ENCODE results near the gene STXBP1. TPM values are rescaled to one million over a fixed set of nuclear protein-coding genes. Genes with fewer than 3 reads are reported as not detected.
A peak's percentile ranks its signal among the peaks of the same experiment; 100 is the strongest.
"Not testable (repeated sequence)": the region's sequence is repeated elsewhere in the genome, so short reads cannot be mapped to it uniquely, and the experiment has no call there.

Gene STXBP1
- total RNA-seq, result 15.2 TPM

GRCh38 chr9:127611899-127612790 is at the start of gene STXBP1:
Gene STXBP1, plus strand, starts transcription at chr9:127612277. Its CDS starts 127 bp downstream, at chr9:127612404.
- DNase-seq, result peak; percentile 79

- DNase-seq, result no peak
Observed at GRCh38 chr9:127562279-127562796, 49.7 kb upstream of the STXBP1 start.

DNA sequence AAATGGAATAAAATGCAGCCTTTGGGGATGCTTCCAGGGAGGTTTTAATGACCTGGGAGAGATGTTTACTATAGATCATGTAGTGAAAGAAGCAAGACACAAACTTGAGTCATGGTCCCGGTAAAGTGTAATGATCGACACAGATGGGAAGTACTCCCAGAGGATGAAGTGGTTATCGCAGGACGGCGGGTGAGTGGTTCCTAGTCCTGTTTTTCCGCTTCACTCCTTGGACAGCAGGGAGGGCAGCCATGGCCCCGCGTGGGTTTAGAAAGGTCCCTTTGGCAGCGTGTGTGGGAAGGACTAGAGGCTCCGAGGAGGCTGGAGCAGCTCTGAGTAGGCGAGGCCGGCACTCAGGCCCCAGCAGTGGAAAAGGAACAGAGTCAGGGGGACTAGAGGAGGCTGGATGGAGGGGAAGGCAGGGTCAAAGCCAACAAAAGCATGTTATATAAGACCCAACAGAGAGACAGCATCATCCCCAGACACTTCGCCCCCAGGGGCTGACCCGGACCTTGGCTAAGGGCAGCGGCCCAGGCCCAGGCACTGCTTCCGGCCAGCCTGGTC is 49.2 kb upstream of the STXBP1 start:
- no peak for DNase-seq

DNA sequence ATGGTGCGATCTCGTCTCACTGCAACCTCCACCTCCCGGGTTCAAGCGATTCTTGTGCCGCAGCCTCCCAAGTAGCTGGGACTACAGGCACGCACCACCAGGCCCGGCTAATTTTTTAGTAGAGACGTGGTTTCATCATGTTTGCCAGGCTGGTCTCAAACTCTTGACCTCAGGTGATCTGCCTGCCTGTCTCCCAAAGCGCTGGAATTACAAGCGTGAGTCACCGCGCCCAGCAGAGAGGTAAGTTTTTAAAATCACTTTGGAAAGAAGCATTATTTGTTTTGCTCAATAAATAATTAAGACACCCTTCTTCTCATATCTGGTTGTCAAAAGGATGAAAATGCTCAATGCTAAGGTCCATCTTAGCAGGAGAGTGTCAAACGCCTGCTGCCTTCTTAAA is 48.5 kb upstream of the STXBP1 start:
- DNase-seq, result no peak

DNA sequence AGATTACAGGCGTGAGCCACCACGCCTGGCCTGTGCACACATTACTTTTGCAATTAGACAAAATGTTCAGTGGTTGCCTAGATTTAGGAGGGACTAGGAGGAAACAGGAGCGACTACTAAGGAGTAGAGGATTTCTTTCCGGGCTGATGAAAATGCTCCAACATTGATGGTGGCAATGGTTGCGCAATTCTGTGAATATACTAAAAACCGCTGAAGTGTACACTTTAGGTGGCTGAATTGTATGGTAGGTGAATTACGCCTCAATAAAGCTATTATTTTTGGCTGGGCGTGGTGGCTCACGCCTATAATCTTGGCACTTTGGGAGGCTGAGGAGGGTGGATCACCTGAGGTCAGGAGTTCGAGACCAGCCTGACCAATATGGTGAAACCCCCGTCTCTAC is 46.8 kb upstream of the STXBP1 start:
- no peak for DNase-seq

- DNase-seq, result no peak
Observed at GRCh38 chr9:127566351-127567001, 45.6 kb upstream of the STXBP1 start.

- DNase-seq, result no peak
Observed at GRCh38 chr9:127567035-127567729, 44.9 kb upstream of the STXBP1 start.

DNA sequence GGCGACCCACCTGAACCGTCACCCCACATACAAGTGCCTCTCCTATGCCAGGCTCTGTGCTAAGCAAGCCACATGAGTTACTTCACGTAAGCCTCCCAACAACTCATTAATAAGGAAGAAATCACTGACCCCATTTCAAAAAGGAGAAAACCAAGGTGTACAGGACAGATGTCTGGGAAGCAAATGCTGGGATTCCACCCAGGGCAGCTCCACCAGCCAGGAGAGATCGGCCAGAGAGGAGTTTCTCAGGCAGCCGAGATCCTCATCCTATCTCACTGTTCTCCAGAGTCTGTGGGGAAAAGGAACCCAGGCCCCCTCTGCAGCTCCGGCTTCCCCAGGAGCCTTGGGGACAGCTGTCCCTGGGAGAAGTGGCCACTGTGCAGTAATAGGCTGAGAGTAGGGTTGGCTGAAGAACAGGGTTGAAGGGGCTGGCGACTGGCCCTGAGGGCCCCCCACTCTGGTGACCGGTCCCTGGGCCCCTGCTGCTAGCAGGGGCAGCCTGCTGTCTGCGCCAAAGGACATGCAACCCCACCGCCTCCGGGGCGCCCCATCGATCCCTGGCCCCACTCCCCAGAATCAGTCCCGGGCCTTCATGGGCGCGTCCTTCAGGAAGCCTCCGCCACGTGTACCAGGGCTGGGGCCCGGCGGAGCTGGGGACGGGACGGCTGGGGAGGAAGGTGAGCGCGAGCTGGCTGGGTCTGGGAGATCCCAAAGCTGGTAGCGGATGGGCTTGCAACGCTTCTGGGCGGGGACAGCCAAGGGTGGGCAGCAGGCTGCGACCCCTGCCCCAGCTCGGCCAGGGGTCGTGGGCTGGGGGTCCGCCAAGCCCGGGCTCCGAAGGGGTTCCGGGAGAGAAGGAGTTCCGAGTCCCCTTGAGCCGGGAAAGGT is 44.1 kb upstream of the STXBP1 start:
- no peak for DNase-seq

GRCh38 chr9:127568618-127568970 is 43.5 kb upstream of the STXBP1 start:
- no peak for DNase-seq

DNA sequence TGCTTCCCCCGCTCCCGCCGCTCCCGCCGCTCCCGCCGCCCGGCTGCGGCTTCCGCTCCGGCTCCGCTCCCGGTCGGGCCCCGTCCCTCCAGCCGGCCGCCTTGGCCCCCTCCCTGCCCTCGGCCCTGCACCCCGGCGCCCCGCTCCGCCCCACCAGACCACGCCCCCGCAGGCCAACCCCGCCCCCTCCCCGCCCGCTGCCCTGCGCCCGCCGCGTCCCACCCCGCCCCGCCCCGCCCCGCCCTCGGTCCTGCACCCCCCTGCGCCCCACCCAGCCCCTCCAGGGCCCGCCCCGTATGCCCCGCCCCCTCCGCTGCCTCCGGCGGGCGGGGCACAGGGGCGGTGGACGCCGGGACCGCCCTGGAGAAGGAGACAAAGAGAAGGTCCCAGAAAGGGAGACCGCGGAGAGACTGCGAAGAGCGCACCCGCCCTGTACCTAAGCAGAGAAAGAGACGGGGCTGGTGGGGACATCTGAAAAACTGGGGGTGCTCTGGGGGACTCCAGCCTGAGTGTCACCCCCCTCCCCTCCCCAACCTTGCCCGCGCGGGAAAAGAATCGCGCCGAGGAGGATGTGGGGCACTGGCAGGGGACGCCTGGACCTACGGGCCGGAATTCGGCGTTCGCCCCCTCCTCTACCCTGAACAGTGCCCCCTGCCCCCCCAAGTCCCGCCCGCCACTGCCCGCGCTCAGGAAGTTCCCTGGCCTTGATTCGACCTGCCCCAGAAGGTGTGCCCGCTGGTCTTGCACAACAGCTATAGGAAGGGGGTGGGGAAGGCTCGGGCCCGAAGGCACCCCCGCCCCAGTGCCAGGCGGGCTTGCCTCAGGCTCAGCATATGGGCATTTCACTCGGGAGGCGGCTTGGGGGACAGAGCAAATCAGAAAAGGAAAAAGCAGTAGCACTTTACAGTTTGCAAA is 42.8 kb upstream of the STXBP1 start:
- peak; percentile 70 for DNase-seq

GRCh38 chr9:127569886-127570401 is 42.1 kb upstream of the STXBP1 start:
- DNase-seq, result no peak

DNA sequence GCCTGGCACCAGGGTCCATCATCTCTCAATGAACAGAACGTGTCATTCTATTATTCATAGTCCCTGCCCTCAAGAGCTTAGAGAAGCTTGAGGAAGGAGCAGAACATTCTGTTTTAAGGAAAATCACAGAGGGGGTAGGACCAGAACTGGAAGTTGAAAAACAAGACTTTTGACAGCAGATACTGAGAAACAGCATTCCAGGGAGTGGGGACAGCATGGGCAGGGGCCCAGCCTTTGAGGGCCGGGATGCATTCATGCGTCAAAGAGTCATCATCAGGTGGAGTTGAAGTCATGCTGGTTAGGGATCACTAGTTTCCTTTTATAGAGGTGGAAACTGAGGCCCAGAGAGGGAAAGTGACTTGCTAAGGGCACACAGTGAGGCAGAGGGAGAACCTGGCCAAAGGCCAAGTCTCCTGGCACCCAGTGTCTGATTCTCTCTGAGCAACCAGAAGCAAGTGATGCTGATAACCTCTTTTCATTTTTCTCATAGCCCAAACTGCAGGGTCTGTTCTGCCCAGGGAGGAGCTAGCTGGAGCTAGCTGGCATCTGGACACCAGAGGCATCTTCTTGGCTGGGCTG is 41.5 kb upstream of the STXBP1 start:
- no peak for DNase-seq

DNA sequence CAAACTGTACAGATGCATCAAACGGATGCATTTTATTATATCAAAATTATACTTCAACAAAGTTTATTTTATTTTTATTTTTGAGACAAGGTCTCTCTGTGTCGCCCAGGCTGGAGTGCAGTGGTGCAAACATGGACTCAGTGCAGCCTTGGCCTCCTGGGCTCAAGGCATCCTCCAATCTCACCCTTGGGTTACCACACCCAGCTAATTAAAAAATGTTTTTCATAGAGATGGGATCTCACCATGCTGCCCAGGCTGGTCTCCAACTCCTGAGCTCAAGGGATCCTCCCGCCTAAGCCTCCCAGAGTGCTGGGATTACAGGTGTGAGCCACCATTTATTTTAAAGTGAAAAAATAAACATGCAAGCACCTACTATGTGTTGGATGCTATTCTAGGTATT is 40.1 kb upstream of the STXBP1 start:
- DNase-seq, result no peak

DNA sequence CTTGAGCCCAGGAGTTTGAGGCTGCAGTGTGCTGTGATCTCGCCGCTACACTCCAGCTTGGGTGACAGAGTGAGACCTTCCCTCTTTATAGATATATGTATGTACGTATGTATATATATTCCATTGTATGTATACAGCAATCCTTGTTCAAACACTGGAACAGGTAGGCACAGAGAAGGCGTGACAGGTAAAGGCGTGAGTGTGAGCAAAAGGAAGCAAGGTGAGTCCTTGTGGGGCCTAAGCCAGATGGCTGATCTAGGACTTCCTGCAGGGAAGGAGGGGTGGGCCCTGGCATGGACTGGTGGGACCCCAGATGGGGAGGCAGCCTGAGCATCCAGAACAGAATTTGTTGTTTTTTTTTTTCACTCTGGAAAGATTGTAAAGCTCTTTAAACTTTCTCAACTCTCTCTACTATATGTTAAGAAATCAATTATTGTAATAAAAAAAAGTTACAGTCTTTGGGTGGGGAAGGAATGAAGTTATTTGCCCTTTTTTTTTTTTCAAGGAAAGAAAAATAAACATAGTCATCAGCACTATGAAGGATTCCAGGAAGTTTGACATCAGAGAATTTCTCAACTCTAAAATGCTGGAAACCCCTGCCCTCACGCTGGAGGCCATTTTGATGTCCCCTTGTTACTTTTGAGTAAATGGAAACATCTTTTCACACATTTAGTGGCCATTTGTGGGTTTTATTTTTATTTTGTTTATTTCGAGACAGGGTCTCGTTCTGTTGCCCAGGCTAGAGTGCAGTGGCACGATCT is 38.9 kb upstream of the STXBP1 start:
- no peak for DNase-seq

- DNase-seq, result no peak
Observed at GRCh38 chr9:127574072-127574993, 37.7 kb upstream of the STXBP1 start.

GRCh38 chr9:127575875-127576778 is 36.0 kb upstream of the STXBP1 start:
- no peak for DNase-seq

GRCh38 chr9:127577194-127577593 is 34.9 kb upstream of the STXBP1 start:
- DNase-seq, result not testable (repeated sequence)

Measured in skin of body (tissue), 2 donors.